ENCODE data around the gene SIK3. TPM values are rescaled to one million over a fixed set of nuclear protein-coding genes. Genes with fewer than 3 reads are reported as not detected.
"Not testable (repeated sequence)": the region's sequence is repeated elsewhere in the genome, so short reads cannot be mapped to it uniquely, and the experiment has no call there.

SIK3 gene
- total RNA-seq, 1 experiment from 2014 or later: 4.1 TPM

DNA sequence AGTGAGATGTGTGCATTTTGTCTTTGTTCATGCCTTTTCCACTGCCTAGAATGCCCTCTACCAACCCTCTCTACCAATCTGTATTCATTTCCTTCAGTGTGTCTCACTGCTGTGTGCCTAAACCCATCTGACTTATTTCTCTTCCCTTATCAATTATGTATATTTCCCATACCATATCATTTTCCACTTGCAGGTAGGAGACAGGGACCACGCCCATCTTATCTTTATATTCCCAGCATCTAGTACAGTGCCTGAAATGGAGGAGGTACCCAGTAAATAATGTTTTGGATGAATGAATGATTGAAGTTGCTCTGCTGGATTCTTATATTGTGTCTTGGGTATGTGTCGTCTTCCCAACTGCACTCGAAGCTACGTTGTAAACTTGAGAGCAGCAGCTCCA, 36.8 kb upstream of the SIK3 start:
- not testable (repeated sequence) for H3K79me2 ChIP-seq (ENCODE audit: low read length); H3K36me3 ChIP-seq (ENCODE audit: insufficient read depth, low read length); H3K4me1 ChIP-seq (ENCODE audit: low read length)

DNA sequence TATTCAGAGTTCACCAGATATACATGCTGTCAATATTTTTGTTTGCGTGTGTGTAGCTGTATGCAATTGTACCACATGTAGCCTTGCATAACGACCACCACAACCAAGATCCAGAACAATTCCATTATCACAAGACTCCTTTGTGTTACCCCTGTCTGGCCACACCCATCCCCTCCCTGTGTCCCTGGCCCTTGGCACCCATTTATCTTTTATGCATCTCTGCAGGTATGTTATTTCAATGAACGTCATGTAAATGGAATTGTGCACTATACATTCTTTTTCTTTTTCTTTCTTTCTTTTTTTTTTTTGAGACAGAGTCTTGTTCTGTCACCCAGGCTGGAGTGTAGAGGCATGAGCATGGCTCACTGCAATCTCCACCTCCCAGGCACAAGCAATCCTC, 36.2 kb upstream of the SIK3 start:
- H3K9me3 ChIP-seq (ENCODE audit: low read length): no peaks in the 10 kb centered on the region
- H3K36me3 ChIP-seq (ENCODE audit: insufficient read depth, low read length): no peaks in the 10 kb centered on the region
- H2AFZ ChIP-seq (ENCODE audit: low read length): no peak overlapping the region
- H3K9me2 ChIP-seq (replicated peaks; ENCODE audit: insufficient read depth, low read length): no peaks in the 10 kb centered on the region
- no peak overlapping the region for H3K4me3 ChIP-seq (ENCODE audit: low read length)
- H3K4me2 ChIP-seq (ENCODE audit: low read depth, low read length, poor library complexity, severe bottlenecking): no peak overlapping the region
- no peak overlapping the region for H3K9ac ChIP-seq (ENCODE audit: low read length)
- no peaks in the 10 kb centered on the region for H3K27me3 ChIP-seq (ENCODE audit: low read length)
- no peak for DNase-seq
- H3K79me2 ChIP-seq (ENCODE audit: low read length): no peaks in the 10 kb centered on the region
- no peaks in the 10 kb centered on the region for H4K20me1 ChIP-seq (ENCODE audit: insufficient read depth, low read depth, low read length)
- H3K27ac ChIP-seq (ENCODE audit: low read length): no peak overlapping the region
- no peaks in the 10 kb centered on the region for H3K4me1 ChIP-seq (ENCODE audit: low read length)

More for the DNA sequence above, 36.8 kb upstream of the SIK3 start:
- H2AFZ ChIP-seq (ENCODE audit: low read length); H3K9me2 ChIP-seq (replicated peaks; ENCODE audit: insufficient read depth, low read length); H3K9me3 ChIP-seq (ENCODE audit: low read length); DNase-seq; H3K4me3 ChIP-seq (ENCODE audit: low read length); H3K4me2 ChIP-seq (ENCODE audit: low read depth, low read length, poor library complexity, severe bottlenecking); H3K27ac ChIP-seq (ENCODE audit: low read length); H3K9ac ChIP-seq (ENCODE audit: low read length); H4K20me1 ChIP-seq (ENCODE audit: insufficient read depth, low read depth, low read length); H3K27me3 ChIP-seq (ENCODE audit: low read length): not testable (repeated sequence)

DNA sequence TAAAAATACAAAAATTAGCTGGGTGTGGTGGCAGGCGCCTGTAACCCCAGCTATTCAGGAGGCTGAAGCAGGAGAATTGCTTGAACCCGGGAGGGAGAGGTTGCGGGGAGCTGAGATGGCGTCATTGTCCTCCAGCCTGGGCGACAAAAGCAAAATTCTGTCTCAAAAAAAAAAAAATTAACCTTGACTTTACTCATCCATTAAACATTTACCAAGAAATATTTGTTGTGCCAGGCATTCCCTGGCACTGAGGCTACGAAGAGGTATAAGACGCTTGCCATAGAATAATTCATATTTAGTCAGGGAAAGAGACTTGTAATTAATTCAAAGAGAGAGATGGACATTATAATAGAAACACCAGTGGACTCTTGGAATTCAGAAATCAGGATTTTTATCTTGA, 32.7 kb upstream of the SIK3 start:
- Histone ChIP-seq H4K20me1 (ENCODE audit: insufficient read depth, low read depth, low read length) (no peaks in the 10 kb centered on the region), H2AFZ (ENCODE audit: low read length) (no peak overlapping the region), H3K9me2 (replicated peaks; ENCODE audit: insufficient read depth, low read length) (no peaks in the 10 kb centered on the region), H3K4me2 (ENCODE audit: low read depth, low read length, poor library complexity, severe bottlenecking) (no peak overlapping the region), H3K27ac (ENCODE audit: low read length) (no peak overlapping the region), H3K9me3 (ENCODE audit: low read length) (no peaks in the 10 kb centered on the region), H3K4me3 (ENCODE audit: low read length) (no peak overlapping the region), H3K36me3 (ENCODE audit: insufficient read depth, low read length) (no peaks in the 10 kb centered on the region), H3K79me2 (ENCODE audit: low read length) (no peaks in the 10 kb centered on the region), H3K9ac (ENCODE audit: low read length) (no peak overlapping the region), H3K27me3 (ENCODE audit: low read length) (no peaks in the 10 kb centered on the region), H3K4me1 (ENCODE audit: low read length) (peaks cover 5% of the 10 kb centered on the region; the same call in 1 of the 2 replicates)
- no peak for DNase-seq

DNA sequence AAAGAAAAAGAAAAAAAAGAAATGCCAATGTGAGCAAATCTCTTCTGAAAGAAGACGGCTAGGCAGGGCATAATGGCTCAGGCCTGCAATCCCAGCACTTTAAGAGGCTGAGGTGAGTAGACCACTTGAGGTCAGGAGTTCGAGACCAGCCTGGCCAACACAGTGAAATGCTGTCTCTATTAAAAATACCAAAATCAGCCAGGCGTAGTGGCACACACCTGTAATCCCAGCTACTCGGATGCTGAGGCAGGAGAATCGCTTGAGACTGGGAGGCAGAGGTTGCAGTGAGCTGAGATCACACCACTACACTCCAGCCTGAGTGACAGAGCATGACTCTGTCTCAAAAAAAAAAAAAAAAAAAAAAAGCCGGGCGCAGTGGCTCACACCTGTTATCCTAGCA, 32.2 kb upstream of the SIK3 start:
- H3K4me1 ChIP-seq (ENCODE audit: low read length); H3K27ac ChIP-seq (ENCODE audit: low read length); H3K27me3 ChIP-seq (ENCODE audit: low read length); H2AFZ ChIP-seq (ENCODE audit: low read length); H3K79me2 ChIP-seq (ENCODE audit: low read length); H3K4me3 ChIP-seq (ENCODE audit: low read length); H3K9ac ChIP-seq (ENCODE audit: low read length); DNase-seq; H4K20me1 ChIP-seq (ENCODE audit: insufficient read depth, low read depth, low read length); H3K9me3 ChIP-seq (ENCODE audit: low read length); H3K9me2 ChIP-seq (replicated peaks; ENCODE audit: insufficient read depth, low read length); H3K36me3 ChIP-seq (ENCODE audit: insufficient read depth, low read length); H3K4me2 ChIP-seq (ENCODE audit: low read depth, low read length, poor library complexity, severe bottlenecking): not testable (repeated sequence)

DNA sequence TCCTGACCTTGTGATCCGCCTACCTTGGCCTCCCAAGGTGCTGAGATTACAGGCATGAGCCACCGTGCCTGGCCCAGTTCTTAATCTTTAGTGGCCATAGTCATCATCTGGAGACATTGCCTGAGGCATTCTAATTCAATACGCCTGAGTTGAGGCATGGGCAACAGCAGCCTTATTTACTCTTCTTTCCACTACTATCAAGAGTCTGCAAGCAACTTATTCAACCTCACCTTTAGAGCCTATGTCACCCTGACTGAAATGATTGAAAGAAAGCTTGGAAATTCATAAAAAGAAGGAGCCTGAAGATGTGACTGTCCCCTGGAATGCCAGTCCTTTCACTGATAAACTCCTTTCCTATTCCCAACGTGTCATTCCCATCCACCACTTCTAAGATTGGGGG, 30.1 kb upstream of the SIK3 start:
- H3K9me3 ChIP-seq (ENCODE audit: low read length): no peaks in the 10 kb centered on the region
- H3K36me3 ChIP-seq (ENCODE audit: insufficient read depth, low read length): no peaks in the 10 kb centered on the region
- no peaks in the 10 kb centered on the region for H3K79me2 ChIP-seq (ENCODE audit: low read length)

DNA sequence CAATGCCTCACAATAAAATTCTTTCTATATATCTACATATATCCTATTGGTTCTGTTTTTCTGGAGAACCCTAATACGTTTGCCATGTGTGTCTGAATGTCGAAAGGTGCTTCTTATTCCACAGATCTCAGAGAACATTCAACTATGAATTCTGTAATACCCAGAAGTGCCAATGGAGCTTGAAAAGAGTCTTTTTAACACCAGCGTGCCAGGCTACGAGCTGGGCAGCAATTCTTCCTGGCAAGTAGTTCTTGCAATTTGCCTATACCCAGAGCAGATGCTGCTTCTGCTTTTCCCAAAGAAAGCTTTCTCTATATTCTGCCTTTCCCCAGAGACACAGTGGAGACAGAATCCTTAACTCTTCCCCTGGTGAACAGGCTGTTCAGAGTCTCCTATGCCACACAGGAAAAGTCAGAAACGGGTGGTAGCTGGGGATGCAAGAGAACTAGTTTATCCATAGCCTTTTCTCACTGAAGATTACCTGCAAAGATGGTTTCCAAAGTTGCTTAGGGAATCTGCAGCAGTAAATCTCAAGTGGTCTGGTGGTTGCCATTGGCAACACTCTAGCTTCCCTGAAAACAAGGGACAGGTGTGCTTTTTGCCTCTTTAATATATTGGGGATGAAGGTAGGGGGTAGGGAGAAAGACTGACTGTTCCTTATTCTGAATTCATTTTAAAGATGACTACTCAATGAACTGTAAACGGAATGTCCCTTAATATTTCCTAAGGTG, 29.1 kb upstream of the SIK3 start:
- no peak for DNase-seq
- Histone ChIP-seq H3K4me1 (ENCODE audit: low read length) (peaks cover 5% of the 10 kb centered on the region; the same call in 1 of the 2 replicates), H4K20me1 (ENCODE audit: insufficient read depth, low read depth, low read length) (no peaks in the 10 kb centered on the region), H3K9me3 (ENCODE audit: low read length) (no peaks in the 10 kb centered on the region), H3K4me2 (ENCODE audit: low read depth, low read length, poor library complexity, severe bottlenecking) (no peak overlapping the region), H3K79me2 (ENCODE audit: low read length) (no peaks in the 10 kb centered on the region), H3K4me3 (ENCODE audit: low read length) (no peak overlapping the region), H3K9me2 (replicated peaks; ENCODE audit: insufficient read depth, low read length) (no peaks in the 10 kb centered on the region), H3K9ac (ENCODE audit: low read length) (no peak overlapping the region), H2AFZ (ENCODE audit: low read length) (no peak overlapping the region), H3K27ac (ENCODE audit: low read length) (no peak overlapping the region), H3K36me3 (ENCODE audit: insufficient read depth, low read length) (no peaks in the 10 kb centered on the region), H3K27me3 (ENCODE audit: low read length) (no peaks in the 10 kb centered on the region)

More for the DNA sequence above, 30.1 kb upstream of the SIK3 start:
- Histone ChIP-seq H3K4me3 (ENCODE audit: low read length) (no peak overlapping the region), H3K4me1 (ENCODE audit: low read length) (peaks cover 5% of the 10 kb centered on the region; the same call in 1 of the 2 replicates), H3K27ac (ENCODE audit: low read length) (no peak overlapping the region), H4K20me1 (ENCODE audit: insufficient read depth, low read depth, low read length) (no peaks in the 10 kb centered on the region), H3K9ac (ENCODE audit: low read length) (no peak overlapping the region), H3K9me2 (replicated peaks; ENCODE audit: insufficient read depth, low read length) (no peaks in the 10 kb centered on the region), H3K27me3 (ENCODE audit: low read length) (no peaks in the 10 kb centered on the region), H3K4me2 (ENCODE audit: low read depth, low read length, poor library complexity, severe bottlenecking) (no peak overlapping the region), H2AFZ (ENCODE audit: low read length) (no peak overlapping the region)
- DNase-seq: no peak

DNA sequence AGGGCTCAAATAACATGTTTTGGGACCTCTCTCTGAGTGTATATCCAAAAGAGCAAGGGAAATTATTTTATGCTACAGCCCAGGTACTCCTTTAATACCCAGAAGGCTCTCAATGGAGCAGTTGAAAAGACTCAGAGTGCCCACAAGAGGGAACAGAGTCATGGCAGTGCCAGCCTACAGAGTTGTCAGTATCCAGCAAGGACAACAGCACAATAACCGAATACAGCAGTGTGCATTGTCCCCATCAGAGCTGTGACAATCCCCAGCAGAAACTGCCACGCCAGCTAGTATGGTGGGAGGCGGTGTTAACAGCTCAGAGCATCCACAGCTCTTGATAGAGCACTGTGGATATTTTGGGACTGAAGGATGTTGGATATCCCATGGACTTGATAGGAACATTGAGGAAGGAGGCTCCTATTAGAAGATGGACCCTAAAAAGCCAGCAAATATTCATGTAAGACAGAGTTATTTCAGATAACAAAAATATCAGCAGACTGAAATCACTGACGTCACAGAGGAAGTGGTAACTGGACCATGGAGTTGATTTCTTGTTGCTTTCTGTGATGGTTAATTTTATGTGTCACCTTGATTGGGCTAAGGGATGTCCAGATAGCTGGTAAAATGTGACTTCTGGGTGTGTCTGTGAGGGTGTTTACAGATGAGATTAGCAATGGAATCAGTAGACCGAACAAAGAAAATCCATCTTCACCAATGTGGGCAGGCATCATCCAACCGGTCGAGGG, 28.2 kb upstream of the SIK3 start:
- Histone ChIP-seq H3K79me2 (ENCODE audit: low read length) (no peaks in the 10 kb centered on the region), H4K20me1 (ENCODE audit: insufficient read depth, low read depth, low read length) (no peaks in the 10 kb centered on the region), H3K9me3 (ENCODE audit: low read length) (no peaks in the 10 kb centered on the region), H3K4me3 (ENCODE audit: low read length) (no peak overlapping the region), H3K27ac (ENCODE audit: low read length) (no peak overlapping the region), H3K4me2 (ENCODE audit: low read depth, low read length, poor library complexity, severe bottlenecking) (no peak overlapping the region), H3K27me3 (ENCODE audit: low read length) (no peaks in the 10 kb centered on the region), H3K36me3 (ENCODE audit: insufficient read depth, low read length) (no peaks in the 10 kb centered on the region), H3K4me1 (ENCODE audit: low read length) (peaks cover 5% of the 10 kb centered on the region; the same call in 1 of the 2 replicates), H2AFZ (ENCODE audit: low read length) (no peak overlapping the region), H3K9me2 (replicated peaks; ENCODE audit: insufficient read depth, low read length) (no peaks in the 10 kb centered on the region), H3K9ac (ENCODE audit: low read length) (no peak overlapping the region)
- DNase-seq: no peak

DNA sequence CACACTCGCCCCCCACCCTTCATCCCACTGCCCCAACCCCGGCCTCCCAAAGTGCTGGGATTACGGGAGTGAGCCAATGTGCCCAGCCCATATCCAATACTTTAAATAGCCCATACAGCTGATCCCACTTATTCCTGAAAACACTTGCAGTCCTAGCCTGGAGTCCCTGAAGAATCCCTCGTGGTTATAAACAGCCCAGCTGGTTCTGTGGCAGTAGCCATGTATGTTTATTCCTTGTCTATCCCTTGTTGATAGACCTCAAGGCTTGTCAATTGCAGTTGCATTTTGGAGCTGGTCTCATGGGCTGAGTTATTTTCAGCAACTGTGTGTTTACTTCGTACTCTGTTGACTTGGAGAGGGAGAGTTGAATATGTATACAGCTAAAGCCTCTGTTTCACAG, 24.3 kb upstream of the SIK3 start:
- H3K9ac ChIP-seq (ENCODE audit: low read length): no peak overlapping the region
- H3K79me2 ChIP-seq (ENCODE audit: low read length): no peaks in the 10 kb centered on the region
- H3K27ac ChIP-seq (ENCODE audit: low read length): no peak overlapping the region
- H2AFZ ChIP-seq (ENCODE audit: low read length): no peak overlapping the region
- no peaks in the 10 kb centered on the region for H3K27me3 ChIP-seq (ENCODE audit: low read length)
- DNase-seq: no peak
- no peak overlapping the region for H3K4me3 ChIP-seq (ENCODE audit: low read length)
- peaks cover 5% of the 10 kb centered on the region; the same call in 1 of the 2 replicates for H3K4me1 ChIP-seq (ENCODE audit: low read length)
- no peak overlapping the region for H3K4me2 ChIP-seq (ENCODE audit: low read depth, low read length, poor library complexity, severe bottlenecking)
- H3K36me3 ChIP-seq (ENCODE audit: insufficient read depth, low read length): no peaks in the 10 kb centered on the region
- H3K9me3 ChIP-seq (ENCODE audit: low read length): no peaks in the 10 kb centered on the region
- H4K20me1 ChIP-seq (ENCODE audit: insufficient read depth, low read depth, low read length): no peaks in the 10 kb centered on the region
- H3K9me2 ChIP-seq (replicated peaks; ENCODE audit: insufficient read depth, low read length): no peaks in the 10 kb centered on the region

Data from Karpas-422 (cell line).